Fibroblast of skin of back (primary cell): Measurements from ENCODE around the gene SPN. TPM values are rescaled to one million over a fixed set of nuclear protein-coding genes. Genes with fewer than 3 reads are reported as not detected.
A peak's percentile ranks its signal among the peaks of the same experiment; 100 is the strongest.
"Not testable (repeated sequence)": the region's sequence is repeated elsewhere in the genome, so short reads cannot be mapped to it uniquely, and the experiment has no call there.

Experiments
- DNase-seq: peaks from one replicate; pipeline ENCODE4 v3.0.0-alpha.2; 2013
- polyA plus RNA-seq, 2 experiments: library from polyadenylated mRNA; unstranded; fragments of 120-200 nt; gene quantifications; one replicate each; pipeline ENCODE4 v1.2.1, GENCODE V29; 2013; ENCODE audit not compliant: insufficient read length in 2 of 2

SPN gene, protein sequence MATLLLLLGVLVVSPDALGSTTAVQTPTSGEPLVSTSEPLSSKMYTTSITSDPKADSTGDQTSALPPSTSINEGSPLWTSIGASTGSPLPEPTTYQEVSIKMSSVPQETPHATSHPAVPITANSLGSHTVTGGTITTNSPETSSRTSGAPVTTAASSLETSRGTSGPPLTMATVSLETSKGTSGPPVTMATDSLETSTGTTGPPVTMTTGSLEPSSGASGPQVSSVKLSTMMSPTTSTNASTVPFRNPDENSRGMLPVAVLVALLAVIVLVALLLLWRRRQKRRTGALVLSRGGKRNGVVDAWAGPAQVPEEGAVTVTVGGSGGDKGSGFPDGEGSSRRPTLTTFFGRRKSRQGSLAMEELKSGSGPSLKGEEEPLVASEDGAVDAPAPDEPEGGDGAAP
- 0.06 TPM for polyA plus RNA-seq (2013, experiment 1 of 2; ENCODE audit: insufficient read length)
- polyA plus RNA-seq (2013, experiment 2 of 2; ENCODE audit: insufficient read length), result not detected

DNA sequence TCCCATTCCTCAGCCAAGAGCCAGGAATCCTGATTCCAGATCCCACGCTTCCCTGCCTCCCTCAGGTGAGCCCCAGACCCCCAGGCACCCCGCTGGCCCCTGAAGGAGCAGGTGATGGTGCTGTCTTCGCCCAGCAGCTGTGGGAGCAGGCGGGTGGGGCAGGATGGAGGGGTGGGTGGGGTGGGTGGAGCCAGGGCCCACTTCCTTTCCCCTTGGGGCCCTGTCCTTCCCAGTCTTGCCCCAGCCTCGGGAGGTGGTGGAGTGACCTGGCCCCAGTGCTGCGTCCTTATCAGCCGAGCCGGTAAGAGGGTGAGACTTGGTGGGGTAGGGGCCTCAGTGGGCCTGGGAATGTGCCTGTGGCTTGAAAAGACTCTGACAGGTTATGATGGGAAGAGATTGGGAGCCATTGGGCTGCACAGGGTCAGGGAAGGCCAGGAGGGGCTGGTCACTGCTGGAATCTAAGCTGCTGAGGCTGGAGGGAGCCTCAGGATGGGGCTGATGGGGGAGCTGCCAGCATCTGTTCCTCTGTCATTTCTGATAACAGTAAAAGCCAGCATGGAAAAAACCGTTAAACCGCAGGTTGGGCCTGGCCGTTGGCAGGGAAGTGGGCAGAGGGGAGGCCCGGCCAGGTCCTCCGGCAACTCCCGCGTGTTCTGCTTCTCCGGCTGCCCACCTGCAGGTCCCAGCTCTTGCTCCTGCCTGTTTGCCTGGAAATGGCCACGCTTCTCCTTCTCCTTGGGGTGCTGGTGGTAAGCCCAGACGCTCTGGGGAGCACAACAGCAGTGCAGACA is at the start of gene SPN:
SPN (plus strand) TSS at position 232 of the 791 bp plus-strand sequence; CDS start at position 714, 482 bp downstream.
- DNase-seq, result no peak

DNA sequence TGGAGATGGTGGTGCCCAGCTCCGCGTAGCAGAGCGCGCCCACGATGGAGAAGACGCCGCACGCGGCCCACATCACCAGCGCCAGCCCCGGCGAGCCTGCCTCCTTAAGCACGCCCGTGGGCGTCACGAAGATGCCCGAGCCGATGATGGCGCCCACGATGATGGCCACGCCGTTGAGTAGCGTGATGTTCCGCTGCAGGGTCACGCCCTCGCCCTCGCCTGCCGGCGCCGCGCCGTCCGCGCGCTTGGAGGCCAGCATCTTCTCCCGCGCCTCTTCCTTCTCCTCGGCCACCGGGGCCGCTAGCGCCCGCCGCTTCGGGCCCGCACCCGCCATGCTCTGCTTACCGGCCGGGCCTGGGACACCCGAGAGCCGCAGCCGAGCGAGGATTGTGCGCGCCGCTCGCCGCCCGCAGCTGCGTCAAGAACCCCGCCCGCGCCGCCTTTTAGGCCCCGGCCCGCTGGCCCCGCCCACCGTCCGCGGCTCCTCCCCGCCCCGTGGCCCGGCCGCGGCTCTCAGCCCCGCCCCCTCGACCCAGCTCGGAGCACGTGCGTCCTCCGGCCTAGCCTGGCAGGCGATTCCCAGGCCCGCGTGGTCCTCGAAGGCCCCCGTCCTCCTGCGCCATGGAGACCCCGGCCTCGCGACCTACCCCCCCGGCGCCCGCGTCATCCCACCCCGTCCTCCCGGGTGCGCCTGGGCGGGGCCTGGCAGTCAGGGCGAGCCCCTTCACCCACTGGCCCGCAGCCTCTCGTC is 49.6 kb upstream of the SPN start:
- peak; percentile 81 for DNase-seq

DNA sequence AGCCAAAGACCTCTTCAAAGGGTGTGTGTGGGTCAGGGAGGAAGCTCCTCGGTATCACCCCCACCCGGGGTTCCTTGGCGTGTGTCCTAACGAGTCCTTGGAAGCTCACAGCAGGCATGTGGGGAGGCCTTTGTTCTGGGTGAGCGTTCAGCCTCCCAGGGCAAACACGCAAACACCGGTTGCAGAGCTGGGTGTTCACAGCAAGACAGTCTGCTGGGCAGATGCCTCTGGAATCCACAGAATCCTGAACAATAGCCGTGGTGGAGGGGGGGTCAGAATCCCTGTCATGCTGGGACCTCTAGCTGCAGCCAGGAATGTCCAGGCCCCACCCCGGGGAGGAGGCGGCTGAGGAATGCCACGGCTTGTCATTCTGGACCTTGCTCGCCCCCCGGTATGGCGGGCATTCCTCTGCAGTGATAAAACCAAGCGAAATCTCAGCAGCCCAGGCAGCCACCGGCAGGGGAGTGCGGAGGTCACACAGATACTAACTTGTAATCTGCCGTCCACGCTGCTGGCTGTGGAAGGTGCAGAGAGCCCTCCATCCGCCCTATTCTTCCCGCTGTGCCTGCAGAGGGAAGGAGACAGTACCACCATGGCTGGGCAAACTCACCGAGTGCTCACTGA is 48.2 kb upstream of the SPN start:
- peak; percentile 62 for DNase-seq

DNA sequence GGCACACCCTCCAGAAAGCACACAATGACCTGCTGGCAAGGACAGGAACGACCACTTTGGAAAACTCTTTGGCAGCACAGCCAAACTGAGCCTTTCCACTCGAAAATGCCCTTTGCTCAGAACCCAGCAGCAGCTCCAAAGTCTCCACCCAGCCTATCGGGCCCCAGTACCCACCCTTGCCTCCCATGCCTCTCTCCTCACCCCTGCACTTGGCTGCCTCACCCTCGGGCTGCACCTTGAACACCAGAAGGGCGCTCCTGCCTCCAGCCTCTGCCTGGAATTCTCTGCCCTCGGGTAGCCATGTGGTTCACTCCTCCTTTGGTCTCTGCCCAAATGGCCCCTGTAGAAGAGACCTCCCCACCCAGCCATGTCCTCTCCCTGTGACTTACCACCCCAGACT is 46.9 kb upstream of the SPN start:
- DNase-seq, result not testable (repeated sequence)

DNA sequence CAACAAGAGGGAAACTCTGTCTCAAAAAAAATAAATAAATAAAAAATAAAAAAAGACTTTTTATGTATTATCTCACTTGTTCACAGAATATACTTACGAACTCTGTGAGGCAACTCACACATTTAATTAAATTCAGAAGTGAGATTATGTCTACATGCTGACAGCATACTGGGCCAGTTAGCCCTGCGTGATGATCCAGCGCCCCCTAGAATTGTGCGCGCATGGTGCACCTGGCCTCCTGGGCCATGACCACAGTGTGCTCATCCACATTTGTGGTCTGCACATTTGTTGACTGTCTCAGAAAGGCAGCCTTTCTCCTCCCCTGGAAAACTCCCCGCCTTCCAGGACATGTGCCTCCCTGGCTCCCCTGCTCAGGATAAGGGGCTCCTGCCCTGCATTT is 42.5 kb upstream of the SPN start:
- not testable (repeated sequence) for DNase-seq

DNA sequence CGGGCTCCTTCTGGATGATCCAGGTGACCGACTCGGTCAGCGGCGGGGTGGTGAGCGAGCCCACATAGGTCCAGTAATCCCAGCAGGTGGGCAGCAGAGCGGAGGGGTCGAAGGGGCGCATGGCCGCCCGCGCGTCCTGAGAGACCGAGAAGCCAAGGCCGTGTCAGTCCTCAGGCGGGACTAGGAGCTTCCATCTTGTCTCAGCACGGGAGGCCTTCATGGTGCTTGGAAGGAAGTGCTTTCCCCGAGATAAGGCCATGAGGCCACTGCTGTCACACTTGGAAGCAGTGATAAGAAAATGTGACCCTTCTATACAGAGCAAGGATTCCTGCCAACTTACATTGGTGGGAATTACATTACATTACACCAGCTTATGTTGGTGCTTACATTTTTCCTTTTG is 40.3 kb upstream of the SPN start:
- DNase-seq, result not testable (repeated sequence)

DNA sequence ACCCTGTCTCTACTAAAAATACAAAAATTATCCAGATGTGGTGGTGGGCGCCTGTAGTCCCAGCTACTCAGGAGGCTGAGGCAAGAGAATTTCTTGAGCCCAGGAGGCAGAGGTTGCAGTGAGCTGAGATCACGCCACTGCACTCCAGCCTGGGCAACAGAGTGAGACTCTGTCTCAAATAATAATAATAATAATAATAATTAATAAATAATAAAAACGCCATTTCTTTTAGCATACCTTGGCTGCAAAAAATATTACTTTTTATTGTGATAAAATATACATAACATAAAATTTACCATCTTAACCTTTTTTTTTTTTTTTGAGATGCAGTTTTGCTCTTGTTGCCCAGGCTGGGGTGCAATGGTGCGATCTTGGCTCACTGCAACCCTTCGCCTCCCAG is 39.8 kb upstream of the SPN start:
- not testable (repeated sequence) for DNase-seq

DNA sequence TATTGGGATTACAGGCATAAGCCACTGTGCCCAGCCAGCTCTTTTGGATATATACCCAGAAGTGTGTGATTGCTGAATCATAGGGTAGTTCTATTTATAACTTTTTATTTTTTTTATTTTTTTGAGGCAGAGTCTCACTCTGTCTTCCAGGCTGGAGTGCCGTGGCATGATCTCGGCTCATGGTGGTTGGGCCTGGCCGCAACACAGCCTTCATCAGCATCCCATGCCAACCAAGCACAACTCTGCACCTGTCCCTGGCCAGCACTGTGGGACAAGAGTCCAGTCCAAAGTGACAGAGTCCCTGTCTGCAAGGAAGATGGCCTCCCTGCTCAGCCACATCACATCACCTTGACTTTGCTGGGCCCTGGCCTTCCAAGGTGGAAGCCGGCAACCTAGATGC is 37.9 kb upstream of the SPN start:
- not testable (repeated sequence) for DNase-seq

DNA sequence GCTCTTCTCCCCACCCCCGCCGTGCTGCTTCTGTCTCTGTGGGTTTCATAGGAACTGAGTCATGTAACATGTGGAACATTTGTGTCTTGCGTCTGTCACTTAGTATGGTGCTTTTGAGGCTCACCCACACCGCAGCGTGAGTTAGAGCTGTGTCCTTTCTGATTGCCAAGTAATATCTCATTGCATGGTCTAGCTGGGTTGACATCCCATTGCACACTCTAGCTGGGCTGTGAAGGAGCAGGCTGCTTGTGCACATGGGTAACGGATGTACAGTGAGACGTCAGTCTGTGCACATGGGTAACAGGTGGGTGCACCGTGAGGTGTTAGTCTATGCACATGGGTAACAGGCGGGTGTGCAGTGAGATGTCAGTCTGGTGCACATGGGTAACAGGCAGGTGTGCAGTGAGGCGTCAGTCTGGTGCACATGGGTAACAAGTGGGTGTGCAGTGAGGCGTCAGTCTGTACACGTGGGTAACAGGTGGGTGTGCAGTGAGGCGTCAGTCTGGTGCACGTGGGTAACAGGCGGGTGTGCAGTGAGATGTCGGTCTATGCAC is 36.2 kb upstream of the SPN start:
- not testable (repeated sequence) for DNase-seq

DNA sequence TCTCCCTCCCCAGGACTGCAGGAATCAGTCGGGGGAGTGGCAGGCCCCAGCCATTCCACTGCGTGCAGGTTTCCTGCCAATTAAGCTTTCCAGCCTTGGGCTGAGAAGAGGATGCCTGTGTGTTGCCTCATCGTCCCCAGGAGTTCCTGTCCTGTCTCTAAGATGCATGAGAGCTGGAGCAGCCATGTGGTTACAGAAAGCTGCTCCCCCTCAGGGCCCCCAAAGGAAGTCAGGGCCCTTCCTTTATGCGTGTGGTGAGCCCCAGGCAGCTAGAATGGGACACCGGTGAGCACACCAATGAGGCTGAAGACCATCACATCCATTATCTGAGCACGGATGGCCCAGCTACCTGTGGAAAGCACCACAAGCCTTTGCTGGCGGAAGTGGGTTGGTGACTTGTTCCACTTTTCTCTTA is 35.4 kb upstream of the SPN start:
- peak; percentile 45 for DNase-seq

DNA sequence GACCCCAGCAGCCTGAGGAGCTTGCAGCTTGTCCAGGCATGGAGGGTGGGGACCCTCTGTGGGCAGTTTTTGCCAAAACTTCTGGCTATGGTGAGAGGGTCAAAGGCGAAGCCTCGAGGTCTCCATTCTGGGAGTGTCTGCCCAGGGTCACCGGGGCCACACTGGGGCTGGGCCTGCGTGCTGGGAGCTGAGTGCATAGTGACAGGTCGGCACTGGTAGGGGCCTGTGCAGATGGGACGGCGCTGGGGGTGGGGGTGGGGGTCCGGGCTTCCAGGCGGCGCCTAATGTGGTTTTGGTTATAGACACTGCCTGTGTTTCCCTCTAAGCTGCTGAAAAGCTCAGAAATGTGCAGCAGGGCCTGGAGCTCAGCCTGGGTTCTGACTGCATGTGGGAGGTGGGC is 34.3 kb upstream of the SPN start:
- not testable (repeated sequence) for DNase-seq

DNA sequence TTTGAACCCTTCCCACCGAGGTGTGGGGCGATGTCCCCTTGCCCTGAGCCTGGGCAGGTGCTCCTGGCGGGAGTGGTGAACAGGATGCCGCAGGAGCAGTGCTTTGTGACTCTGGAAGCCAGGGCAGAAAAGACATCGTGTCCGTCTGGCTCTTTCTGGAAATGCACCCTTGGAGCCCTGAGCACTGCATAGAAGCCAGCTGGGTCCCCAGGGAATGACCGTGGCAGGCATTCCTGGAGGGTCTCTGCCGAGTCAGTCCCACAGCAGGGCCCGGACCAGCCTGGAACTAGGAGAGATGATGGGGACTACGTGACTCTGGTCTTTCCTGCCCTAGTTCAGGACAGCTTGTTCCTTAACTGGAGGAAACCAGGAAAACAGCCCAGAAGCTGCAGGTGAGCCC is 33.7 kb upstream of the SPN start:
- not testable (repeated sequence) for DNase-seq

DNA sequence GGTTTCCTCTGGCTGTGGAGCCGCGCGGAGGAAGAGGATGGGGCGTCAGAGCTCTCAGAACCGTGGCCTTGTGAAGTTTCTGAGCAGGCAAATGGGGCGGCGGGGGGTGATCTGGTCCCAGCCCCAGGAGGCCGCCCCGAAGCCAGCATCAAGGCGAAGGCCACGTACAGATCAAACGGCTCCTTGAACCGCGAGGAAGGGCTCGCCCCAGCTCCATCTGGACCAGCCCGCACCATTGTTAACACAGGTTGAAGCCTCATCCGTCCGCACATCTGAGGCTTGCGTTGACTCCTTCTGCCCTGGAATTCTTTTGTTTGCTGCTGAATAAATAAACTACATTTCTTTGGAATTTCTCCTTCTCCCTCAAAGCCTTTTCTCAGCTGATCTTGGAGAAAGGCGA is 31.4 kb upstream of the SPN start:
- not testable (repeated sequence) for DNase-seq

DNA sequence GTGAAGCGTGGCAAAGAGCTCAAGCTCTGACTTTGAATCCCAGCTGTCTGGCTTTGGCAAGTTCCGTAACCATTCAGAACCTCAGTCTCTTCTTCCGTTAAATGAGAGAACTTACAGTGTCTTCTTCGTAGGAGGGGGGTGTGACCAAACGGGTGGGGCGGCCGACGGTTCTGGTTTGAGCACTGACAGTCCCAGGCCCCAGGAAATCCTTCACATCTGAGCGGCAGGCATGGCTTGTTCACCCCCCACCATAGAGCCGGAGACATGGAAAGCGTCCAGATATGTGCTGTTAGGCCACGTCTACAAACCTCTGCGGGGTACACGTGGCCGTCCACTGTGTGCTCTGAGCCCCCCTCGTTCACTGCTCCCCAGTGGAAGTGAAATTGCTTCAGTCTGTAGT is 27.1 kb upstream of the SPN start:
- not testable (repeated sequence) for DNase-seq

DNA sequence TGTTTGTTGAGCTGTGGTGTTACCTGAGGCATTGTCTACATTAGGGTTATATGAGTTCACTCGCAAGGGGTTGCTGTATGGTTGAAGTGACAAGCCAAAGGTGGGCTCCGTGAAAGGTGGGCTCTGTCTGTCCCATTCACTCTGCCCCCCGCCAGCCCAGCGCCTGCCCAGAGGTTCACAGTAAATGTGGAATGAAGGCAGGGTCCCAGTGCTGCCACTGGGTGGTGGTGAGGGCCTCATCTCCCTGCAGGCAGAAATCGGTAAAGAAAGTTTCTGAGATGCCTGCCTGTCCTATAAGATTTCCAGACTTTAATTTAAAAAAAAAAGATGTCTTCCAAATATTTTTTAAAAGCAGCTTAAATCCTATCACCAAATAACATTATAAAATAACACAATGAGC is 26.7 kb upstream of the SPN start:
- DNase-seq, result not testable (repeated sequence)

DNA sequence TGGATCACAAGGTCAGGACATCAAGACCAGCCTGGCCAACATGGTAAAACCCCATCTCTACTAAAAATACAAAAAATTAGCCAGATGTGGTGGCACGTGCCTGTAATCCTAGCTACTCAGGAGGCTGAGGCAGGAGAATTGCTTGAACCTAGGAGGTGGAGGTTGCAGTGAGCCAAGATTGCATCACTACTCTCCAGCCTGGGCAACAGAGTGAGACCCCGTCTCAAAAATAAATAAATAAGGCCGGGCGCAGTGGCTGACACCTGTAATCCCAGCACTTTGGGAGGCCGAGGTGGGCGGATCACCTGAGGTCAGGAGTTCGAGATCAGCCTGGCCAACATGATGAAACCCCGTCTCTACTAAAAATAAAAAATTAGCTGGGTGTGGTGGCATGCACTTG is 24.3 kb upstream of the SPN start:
- not testable (repeated sequence) for DNase-seq

DNA sequence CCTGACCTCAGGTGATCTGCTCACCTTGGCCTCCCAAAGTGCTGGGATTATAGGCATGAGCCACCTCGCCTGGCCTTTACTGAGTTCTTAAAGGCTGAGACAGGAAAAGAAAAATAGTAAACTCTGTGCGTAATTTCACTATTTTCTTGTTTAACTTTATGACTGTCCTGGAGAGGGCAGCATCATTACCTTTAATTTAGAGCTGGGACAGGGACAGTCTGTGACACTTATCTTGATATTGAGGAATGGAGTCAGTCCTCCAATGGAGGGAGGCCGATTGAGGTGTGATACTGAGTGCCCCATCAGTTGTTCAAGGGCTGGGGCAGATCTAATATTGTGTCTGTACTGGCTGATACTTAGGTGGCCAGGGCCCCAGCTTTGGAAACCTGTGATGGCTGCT is 21.5 kb upstream of the SPN start:
- DNase-seq, result no peak

DNA sequence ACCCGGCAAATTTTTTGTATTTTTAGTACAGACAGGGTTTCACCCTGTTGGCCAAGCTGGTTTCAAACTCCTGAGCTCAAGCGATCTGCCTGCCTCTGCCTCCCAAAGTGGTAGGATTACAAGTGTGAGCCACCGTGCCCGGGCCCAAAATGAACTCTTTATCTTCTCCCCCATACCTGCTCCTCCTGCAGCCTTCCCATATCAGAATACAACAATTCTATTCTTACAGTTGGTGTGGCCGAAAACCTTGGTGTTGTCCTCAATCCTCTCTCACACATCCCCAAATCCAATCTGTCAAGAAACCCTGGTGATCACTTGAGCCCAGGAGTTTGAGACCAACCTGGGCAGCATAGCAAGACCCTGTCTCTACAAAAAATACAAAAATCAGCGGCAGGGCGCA is 19.5 kb upstream of the SPN start:
- DNase-seq, result no peak

DNA sequence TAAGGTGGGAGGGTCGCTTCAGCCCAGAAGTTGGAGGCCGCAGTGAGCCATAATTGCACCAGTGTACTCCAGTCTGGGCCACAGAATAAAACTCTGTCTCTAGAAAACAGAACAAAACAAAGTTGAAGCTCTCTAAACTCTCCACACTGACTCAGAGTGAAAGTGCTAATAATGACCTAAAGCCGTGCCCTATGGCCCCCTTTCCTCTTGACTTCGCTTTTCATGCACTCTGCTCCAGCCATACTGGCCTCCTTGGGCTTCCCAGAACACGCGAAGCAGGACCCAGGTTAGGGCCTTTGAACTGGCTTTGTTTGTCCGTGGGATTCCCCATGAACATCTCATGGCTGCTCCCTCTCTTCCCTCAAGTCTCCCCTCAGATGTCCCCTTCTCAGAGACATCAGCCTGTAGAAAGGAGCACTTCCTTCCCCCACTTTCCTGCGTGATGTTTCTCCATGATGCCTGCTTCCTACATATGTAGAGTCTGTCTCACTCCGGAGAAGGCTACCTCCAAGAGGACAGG is 18.6 kb upstream of the SPN start:
- no peak for DNase-seq

DNA sequence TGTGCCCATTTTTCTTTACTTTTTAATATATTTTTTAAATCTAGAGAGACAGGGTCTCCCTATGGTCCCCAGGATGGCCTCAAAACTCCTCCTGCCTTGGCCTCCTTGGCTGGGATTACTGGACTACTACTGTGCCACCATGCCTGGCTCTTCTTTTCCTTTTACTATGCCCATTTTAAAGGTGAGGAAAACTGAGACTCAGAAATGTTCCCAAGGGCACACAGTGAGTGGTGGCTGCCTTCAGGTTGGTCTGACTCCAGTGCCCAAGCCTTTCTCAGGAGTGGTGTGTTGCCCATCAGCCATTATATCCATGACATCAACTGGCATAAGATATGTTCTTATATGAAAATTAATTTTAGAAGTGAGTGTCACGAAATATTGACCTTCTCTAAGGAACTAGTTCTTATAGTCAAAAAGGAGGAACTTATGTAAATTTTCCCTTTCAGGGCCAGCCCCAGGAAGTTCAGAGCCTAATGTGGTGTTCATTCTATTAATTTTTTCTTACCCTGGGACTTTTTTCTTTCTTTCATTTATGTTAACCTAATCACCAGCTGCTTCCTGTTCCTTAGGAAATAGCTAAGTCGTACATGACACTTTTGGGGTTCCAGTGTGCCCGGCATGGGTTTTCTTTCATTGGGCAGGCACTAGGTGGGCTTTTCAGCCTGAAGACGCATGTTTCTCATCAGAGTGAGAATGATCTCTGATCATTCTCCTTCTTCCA is 17.9 kb upstream of the SPN start:
- DNase-seq, result no peak

DNA sequence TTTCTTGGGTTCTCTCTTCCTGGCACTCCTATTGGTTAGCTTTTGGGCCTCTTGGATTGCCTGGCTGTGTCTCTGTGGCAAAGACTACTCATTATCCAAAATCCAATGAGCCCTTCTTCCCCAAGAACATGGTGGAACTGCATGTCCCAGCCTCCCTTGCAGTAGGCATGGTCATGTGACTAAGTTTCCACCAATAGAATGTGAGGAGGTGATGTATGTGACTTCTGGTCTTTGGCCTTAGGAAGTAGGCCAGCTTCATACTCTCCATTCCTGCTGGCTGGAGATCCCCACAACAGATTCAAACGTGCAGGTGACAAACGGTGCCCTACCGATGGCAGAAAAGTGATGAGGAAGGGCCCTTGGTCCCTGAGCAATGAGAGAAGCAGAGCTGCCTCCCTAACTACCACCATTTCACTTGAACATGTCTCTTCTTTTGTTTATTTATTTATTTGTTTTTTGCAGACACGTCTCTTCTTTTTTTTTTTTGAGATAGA is 17.3 kb upstream of the SPN start:
- peak; percentile 15 for DNase-seq
